AG20443 (cell line): ENCODE results near the gene KDM4F.
A peak's percentile ranks its signal among the peaks of the same experiment; 100 is the strongest.
"Not testable (repeated sequence)": the region's sequence is repeated elsewhere in the genome, so short reads cannot be mapped to it uniquely, and the experiment has no call there.

ENCODE experiments used
- DNase-seq: peaks from one replicate; pipeline ENCODE4 v3.0.0; 2012; ENCODE audit warnings: low spot score, mixed read lengths

Gene KDM4F

DNA sequence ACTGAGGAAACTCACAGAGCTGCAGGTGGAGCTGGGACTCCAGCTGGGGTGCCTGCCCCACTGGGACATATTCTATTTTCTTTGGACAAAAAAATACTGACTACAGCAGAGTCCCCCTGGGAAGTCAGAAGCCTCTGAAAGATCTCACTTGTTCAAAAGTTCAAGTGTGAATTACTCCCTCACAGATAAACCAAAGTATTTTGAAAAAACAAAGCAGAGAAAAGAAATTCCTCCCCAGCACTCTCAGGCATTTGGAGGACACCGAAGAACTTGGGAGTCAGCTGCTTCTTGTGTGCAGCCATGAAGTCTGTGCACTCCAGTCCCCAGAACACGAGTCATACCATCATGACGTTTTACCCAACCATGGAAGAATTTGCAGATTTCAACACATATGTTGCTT is at the start of gene KDM4F:
TSS of gene KDM4F (plus strand) at position 301 of the 400 bp plus-strand sequence.
- DNase-seq = not testable (repeated sequence)

DNA sequence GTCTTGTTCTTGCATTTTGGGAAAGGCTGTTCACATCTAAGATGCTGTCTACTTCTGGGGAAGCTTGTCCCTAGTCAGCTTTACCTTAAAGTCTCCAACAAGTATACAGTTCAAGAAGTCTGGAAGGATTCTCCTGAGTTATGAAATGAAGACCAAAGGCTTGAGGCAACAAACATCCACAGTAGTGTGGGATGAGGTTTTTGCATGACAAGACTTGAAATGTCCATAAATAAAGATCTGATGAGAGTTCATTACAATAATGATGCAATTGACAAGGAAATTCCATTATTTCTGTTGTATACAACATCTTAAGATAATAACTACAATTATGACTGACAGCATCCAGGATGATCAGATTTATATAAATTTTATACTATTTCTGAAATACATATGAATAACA is 45.5 kb upstream of the KDM4F start:
- no peak for DNase-seq

DNA sequence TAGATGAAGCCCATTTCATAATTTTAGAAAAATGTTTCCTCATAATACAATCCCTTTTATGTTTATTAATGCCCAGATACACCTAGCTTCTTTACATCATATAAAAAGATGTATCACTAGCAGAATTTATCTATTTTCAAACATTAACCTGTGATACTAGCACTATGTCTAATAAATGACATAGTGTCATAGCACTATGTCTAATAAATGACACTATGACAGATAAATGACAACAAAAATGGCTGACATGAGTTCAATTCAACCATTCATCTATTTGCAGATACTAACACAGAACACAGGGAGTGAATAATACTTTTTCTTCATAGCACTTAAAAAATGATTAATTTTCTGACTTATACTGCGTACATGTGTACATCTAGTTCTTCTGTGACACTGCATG is 43.6 kb upstream of the KDM4F start:
- no peak for DNase-seq

DNA sequence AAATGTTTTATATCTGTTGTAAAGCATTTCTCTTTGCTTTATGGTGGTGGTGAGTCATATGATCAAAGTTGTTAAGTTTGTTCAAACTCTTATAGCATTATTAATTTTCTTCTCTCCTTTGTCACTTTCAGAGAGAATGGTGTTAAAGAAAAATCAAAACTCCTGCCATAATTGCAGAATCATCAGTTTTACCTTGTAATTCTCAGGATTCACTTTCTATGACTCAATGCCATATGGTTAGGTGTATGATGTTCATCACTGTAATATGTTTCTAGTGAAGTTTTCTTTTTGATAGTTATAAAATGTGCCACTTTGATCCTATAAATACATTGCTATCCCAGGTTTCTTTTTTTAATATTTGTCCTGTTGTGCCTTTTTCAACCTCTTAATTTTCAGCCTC is 37.8 kb upstream of the KDM4F start:
- DNase-seq = no peak

DNA sequence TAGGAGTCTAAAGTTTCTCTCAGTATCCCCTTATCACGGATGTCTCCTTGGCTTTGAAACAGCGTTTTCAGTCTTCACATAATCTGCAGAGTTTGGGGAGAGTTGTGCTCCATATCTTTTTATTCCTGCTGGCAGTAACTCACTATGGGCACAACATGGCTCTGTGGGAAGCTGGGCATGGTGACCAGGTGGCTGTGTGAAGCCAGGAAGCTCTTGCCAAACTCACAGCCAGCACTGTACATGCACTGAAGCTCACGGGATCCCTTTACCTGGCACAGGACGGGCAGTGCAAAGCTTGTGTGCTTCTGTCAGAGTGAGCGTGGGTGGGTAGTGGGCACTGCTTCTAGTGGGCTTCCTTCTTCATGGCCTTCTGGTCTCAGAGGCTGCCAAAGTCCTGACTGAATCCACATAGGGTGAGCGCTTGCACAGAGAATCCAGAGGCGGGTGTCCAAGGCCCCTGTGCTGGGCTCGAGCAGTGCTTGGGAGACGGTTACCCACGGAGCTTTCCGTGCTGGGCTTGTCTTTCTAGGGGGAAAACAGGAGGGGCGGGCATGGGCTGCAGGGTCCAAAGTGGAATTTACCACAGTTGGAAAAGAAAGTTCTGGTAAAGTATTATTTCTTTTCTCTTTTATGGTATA is 34.9 kb upstream of the KDM4F start:
- DNase-seq = no peak

DNA sequence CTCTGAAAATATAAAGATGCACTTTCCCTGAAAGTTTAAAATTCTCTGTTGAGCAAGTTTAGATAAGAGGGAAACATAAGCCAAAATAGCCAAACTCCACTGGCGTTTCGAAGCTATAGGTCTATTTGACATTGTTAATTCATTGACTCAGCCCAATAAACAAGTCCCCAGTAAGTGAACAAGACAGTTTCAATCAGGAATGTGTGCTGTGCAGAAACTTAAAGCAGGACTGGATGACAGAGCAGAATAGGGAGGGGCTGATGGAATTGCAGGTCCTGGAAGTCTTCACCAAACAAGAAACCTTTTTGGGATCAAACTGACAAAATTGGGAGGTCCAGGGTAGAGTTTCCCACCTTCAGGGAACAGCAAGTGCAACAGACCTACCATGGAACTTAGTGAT is 33.1 kb upstream of the KDM4F start:
- no peak for DNase-seq

DNA sequence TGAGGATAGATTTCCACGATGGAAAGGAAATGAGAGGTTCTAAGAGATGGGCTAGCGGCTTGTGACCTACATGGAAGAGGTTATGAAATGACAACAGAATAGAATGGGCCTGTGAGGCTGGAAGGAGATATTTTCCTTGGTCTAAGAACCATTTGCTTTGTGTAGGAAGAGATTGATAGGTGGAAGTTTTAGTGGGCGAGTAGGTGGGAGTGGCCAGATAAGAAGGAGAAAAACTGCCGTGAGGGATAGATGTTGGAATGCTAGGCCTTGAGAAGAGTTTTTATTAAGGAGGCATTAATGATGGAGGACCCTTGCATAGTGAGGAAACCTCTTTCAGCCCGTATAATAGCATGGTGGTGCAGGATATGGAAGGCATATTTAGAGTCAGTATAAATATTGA is 27.8 kb upstream of the KDM4F start:
- not testable (repeated sequence) for DNase-seq

DNA sequence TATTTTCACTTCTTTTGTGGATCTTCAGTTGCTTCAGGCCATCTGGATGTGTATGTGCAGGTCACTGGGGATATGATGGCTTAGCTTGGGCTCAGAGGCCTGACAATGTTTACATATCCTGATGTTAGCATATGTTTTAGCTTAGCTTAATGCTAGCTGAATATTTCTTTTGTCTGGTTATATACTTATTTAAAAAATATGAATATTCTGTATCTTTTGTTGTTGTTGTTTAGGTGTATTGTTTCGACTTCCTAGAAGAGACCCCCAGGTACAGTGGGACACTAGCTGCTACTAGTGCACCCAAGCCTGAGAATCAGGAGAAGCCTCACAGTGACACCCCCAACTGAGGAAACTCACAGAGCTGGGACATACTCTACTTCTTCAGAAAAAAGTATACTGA is 24.3 kb upstream of the KDM4F start, which contains the start of gene KDM4E:
TSS of gene KDM4E (plus strand) at position 301 of the 400 bp plus-strand sequence. CDS start 300 bp downstream, outside the sequence.
- DNase-seq = no peak

DNA sequence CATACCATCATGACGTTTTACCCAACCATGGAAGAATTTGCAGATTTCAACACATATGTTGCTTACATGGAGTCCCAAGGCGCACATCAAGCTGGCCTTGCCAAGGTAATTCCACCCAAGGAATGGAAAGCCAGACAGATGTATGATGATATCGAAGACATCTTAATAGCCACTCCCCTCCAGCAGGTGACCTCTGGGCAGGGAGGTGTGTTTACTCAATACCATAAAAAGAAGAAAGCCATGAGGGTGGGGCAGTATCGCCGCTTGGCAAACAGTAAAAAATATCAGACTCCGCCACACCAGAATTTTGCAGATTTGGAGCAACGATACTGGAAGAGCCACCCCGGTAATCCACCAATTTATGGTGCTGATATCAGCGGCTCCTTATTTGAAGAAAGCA is 23.6 kb upstream of the KDM4F start:
- not testable (repeated sequence) for DNase-seq

DNA sequence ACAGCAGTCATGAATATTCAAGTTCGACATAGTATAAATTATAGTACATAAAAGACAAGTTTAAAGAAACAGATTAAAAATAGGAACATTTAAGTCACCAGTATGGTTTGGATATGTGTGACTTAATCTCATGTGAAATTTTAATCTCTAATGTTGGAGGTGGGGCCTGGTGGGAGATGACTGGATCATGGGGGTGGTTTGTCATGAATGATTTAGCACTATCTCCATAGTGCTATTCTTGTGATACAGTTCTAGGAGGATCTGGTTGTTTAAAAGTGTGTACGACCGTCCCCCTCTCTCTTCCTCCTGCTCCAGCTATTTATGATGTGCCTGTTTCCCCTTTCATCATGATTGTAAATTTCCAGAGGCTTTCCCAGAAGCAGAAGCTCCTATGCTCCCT is 20.9 kb upstream of the KDM4F start:
- DNase-seq = no peak

DNA sequence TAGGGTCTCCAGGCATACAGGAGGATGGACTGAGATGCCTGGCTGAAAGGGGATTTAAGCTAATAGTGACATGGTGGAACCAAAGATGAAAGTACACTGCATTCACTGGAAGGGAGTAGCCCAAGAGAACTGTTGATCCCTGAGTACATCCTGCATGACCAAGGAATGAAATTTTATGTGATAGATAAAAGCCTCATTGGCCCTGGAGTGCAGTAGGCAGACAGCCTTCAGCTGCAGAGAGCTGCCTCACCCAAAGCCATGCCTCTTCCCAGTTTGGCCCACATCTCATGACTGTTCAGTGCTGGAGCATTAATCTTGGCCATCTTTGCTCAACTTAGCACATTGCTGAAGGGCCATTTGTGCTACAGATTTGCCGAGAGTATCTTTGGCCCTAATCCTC is 16.2 kb upstream of the KDM4F start:
- no peak for DNase-seq

DNA sequence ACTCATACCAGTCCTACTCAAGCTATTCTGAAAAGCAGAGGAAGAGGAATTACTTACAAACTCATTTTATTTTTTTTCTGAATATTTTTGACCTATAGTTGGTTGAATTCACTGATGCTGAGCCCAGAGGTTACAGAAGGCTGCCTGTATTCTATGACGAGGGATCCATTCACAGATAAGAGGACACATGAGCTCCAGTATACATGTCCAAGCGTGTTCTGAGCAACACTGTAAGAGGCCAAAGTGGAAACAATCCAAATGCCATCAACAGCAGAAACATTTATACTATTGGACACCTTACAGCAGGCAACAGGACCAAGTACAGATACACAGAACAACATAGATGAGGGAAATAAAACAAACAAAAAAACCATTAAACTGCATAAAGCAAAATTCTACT is 13.9 kb upstream of the KDM4F start:
- no peak for DNase-seq

DNA sequence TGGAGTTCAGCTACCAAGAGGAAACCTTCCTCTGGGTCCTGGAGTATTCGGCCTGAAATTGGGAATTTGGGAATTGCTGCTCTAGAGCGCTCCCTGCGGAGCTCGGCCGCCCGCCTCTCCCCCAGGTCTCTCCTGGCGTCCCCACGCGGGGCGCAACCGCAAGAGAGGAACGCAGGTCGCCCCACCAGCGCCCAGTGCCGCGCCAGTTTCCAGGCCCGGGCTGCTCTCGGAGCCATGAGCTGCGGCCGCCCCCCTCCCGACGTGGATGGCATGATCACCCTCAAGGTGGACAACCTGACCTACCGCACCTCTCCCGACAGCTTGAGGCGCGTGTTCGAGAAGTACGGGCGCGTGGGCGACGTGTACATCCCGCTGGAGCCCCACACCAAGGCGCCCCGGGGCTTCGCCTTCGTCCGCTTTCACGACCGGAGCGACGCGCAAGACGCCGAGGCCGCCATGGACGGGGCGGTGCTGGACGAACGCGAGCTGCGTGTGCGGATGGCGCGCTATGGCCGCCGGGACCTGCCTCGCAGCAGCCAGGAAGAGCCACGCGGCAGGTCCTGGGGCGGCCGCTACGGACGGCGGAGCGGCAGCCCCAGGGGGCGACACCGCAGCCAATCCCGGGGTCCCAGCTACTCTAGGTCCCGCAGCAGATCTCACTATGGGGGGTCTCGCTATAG is 11.7 kb upstream of the KDM4F start:
- peak; percentile 22 for DNase-seq

DNA sequence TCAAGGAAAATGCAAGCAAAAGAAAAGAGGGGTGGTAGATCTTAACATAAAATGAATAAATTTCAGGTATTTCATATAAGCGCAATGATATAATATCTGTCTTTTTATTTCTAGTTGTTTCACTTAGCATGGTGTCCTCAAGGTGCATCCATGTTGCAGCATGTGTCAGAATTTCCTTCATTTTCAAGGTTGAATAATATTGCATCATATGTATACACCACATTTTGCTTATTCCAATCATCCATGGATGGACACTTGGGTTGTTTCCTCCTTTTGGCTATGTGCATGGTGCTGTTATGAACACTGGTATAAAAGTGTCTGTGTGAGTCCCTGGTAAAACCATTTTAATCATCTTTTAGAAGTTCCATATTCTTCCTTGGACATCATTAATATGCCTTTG is 7.0 kb upstream of the KDM4F start:
- no peak for DNase-seq

DNA sequence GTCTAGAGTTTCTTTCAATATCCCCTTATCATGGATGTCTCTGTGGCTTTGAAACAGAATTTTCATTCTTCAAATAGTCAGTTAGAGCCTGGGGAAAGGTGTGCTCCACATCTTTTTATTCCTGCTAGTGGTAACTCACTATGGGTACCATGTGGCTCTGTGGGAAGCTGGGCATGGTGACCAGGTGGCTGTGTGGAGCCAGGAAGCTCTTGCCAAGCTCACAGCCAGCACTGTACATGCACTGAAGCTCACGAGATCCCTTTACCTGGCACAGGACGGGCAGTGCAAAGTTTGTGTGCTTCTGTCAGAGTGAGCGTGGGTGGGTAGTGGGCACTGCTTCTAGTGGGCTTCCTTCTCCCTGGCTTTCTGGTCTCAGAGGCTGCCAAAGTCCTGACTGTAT is 6.3 kb upstream of the KDM4F start:
- DNase-seq = no peak

DNA sequence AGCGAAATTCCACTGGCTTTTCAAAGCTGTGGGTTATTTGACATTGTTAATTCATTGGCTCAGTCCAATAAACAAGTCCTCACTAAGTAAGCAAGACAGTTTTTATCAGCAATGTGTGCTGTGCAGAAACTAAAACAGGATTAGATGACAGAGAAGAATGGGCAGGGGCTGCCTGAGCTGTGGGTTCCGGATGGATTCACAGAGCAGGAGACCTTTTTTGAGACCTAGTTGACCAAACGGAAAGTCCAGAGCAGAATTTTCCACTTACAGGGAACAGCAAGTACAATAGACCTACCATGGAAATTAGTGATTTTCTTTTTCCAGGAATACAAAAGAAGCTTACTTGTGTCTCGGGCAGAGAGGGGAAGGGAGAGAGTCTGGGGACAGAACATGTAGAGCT is 5.2 kb upstream of the KDM4F start:
- DNase-seq = no peak

DNA sequence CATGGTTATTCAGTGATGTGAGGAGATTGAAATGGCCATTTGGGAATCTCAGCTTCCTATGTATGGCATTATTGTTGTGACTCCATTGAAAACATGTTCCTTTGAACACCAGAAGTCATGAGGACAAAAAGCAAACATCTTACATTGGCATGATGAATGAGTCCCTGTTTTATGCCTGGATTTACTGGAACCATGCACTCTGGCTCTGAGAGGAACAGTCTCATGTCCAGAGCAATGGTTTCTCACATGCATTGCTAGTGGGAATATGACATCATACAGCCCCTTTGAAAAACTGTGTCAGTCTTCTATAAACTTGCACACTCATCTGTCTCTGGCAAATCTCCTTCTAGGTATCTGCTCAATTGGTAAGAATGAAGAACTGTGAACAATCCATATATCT is 3.4 kb upstream of the KDM4F start:
- no peak for DNase-seq

DNA sequence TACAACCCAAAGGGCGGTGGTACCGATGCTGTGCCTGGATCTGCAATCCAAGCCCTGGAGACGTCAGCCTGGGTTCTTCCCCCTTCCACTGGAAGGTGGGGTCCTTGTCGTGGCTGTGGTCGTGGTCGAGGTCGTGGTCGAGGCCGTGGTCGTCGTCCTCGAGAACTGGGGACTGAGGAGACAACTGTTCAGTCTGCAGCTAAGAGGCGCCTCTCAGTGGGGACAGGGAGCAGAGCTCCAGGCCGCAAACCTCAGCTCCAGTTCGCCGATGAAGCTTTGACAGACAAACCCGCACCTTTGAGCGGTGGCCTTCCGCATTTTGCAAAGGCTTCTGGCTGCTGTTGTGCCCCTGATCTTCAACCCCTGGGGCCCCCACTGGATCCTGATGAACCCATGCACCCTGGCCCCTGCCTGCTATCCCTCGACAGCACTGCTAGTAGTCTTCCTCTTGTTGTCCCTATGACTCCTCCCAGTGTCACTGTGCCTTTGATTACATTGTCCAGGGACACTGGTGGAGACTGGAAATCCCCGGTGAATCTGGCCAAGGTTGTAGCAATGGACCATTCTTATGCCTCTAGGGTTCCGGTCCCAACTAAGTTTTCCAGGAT is 1.5 kb downstream of the KDM4F start:
- no peak for DNase-seq

DNA sequence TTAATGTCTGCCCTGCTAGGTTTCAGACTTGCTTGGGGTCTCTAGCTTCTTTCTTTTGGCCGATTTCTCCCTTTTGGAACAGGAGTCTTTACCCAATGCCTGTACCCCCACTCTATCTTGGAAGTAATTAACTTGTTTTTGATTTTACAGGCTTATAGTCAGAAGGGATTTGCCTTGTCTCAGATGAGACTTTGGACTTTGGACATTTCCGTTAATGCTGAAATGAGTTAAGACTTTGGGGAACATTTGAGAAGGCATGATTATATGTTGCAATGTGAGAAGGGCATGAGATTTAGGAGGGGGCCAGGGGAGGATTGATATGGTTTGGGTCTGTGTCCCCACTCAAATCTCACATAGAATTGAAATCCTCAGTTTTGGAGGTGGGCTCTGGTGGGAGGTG is 5.1 kb downstream of the KDM4F start:
- no peak for DNase-seq

DNA sequence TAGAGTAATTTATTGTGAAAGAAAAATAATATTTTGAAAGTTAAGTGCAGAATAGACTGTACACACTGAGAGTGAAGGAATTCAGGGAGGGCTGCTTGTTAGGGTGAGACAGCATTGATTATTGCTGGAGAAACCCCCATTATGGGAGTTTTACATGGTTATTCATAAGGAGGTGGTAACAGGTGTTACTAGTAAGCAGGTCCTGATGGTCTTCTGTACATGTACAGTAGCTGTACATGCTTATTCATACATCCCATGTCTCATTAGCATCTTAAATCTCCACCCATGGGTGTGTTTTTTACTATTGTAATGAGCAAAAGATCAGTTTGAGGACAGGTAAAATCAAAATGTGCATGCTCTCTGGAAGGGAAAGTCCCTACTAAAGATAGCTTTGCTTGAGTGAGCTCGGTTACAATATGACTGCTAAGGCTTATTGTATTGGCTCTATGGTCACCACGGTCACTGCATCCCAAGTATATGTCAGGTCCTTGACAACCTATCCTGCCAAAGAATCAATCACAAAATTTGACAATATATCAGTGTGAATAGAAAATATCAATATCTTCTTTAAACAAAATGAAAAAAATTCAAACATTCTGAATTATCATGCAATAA is 6.2 kb downstream of the KDM4F start:
- no peak for DNase-seq

DNA sequence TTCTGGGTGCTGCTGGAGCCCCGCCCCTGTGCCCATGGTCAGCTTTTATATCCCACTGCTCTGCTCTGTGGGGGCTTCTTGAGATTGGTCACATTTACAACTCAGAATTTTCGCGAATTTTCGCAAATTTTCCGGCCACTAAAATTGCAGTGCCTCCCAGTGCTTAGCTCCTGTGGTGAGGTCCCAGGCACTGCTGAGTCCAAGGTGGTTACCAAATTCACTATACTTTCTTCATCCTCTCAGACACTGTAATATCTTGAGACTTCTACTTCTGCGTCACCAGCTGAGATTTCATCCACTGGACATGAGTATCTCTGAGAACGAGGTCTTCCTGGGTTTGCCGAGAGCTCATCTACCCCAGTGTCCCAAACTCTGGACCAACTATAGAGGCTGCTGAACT is 8.7 kb downstream of the KDM4F start:
- DNase-seq = no peak

DNA sequence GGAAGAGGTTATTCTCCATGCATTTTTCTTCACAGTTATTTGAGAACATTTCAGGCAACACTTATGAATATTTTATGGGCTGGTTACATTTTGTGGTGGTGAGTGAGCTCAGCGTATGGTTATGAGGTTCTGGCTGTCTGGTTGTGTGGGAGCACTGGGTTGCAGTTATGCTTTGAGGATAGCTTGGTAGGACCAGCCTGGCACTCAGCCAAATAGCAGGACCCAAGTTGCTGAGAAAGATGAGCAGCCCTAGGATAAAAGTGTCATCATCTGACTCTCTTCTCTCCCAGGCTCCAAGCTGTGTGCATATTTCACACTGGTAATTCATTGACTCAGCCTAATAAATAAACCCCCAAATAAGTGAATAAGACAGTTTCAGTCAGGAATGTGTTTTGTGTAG is 9.4 kb downstream of the KDM4F start:
- DNase-seq = no peak

DNA sequence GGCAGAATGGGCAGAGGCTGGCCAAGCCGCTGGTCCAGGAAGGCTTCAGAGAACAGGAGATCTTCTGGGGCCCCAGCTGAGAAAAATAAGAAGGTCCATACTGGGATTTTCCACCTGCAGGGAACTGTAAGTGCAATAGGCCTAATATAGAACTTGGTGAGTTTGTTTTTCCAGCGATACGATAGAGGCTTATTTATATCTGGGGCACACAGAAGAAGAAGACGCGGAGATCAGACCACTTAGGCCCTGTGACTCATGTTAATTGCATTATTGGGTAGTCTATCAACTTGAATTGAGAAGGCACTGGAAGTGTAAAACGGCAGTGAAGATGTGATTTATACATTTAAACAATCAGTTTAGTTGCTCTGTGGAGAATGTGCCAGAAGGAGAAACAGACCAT is 9.8 kb downstream of the KDM4F start:
- DNase-seq = no peak
